ENCODE measurements around the gene THSD4.

The THSD4 gene

DNA sequence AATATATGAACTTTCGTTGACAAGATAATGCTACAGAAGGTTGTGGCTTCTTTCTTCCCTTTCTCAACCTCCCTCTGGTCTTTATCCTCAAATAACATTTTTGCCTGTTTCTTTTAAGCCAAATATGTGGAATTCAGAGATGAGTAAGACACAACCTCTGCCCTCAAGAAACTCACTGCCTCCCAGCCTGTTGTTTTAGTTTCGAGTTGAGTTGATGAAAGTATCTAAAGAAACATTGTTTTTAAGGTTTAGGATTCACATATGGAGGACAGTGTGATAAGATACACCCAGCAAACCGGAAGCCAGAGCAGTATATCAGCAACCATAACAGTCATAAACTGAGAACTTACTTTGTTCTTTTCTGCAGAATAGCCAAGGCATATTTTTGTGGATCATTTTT lies 218.6 kb downstream of the THSD4 start:
- no peak for DNase-seq

DNA sequence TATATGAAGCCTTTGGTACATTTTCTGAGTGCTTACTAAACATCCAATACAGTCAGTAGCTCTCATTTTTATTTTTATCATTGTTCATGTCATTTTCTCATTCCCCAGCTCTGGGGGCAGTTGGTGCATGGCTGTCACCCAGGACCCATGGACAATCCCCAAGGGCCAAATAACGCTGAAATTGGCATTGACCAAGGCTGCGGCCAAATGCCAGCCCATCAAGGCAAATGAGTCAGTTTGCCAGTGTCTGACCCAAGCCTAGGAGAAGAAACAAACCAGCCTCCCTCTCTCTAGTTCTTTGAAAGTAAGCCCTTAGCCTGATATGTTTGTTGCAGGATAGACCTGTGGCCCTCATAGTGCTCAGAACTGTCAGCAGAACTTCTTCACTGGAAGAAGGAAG lies 219.2 kb downstream of the THSD4 start:
- DNase-seq = no peak

DNA sequence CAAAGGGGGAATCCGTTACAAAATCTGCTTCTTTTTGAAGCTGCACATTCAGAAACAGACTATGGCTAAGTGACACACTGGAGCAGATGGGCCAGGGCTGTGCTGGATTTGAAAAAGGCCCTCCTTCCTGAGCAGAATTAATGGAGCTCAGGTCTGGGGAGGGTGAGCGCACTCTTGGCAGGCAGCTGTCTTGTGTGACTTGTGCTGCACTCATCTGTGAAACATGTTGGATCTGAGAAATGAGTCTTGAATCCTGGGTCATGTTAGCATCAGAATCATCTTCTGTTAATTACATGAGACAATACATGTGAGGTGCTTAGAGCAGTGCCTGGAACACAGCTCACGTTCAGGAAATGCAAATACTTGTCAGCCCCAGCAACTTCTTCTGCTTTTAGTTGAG lies 219.6 kb downstream of the THSD4 start:
- DNase-seq = no peak

DNA sequence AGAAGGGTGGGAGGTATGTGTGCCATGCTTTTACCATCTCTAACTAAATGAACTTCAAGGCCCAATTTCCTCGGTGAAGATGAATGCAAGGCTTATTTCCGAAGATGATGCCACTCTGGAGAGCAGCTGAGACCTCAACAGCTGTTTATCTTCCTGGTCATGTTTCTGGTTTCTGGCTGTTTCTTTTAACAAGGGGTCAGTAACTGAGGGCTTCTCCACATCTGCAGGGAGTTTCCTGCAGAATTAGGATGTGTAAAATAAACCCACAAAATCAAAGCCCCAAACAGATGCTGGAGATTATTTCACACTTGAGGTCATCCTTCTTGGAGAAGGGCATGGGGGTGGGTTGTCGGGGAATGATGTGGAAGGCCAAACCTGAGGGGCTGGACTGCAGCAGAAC lies 220.3 kb downstream of the THSD4 start:
- DNase-seq = no peak

DNA sequence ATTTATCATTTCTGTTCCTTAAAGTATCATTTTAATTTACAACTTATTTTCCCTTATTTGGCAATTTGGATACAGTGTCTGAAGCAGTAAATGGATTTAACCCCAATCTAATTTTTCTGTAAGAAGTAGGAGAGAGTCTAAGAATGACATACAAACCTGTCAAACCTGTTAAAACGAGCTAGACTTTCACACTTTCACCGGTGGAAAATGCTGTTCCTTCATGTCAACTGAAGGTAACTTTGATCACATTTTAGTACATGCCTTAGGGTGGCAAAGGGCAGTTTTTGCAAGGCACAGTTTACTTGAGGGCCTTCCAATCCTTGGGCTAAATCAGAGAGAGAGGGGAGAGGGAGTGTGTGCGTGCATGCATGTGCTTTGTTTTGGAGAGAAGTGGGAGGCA lies 221.4 kb downstream of the THSD4 start:
- DNase-seq = no peak

DNA sequence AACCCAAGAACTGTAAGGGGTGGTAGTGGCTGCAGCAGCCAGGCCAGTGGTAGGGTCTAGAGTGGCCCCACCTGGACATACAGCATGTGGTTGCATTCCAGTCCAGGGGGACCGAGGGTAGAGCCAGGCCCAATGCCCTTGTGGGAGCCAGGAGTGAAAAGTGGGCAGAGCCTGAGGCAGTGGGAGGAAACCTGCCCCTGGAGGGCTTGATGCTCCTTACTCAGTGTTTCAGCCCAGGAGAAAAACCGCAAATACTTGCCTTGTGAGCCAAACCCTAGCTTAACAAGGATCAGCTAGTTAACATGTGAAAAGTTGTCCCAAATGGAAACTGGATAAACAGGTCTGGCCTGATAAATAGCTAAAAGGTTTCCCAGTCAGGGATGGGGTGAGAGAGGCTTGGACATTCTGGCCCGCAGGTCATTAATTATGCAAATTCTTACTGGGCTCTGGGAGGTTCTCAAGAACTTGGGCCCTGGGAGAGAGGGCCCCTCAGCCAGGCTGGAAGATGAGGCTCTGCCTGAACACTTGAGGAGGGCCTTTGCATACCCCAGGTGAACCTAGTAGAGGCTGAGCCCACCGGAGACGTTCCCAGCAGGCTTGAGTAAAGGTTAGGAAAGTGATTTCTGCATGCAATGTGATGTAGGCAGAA lies 222.1 kb downstream of the THSD4 start:
- DNase-seq = no peak

DNA sequence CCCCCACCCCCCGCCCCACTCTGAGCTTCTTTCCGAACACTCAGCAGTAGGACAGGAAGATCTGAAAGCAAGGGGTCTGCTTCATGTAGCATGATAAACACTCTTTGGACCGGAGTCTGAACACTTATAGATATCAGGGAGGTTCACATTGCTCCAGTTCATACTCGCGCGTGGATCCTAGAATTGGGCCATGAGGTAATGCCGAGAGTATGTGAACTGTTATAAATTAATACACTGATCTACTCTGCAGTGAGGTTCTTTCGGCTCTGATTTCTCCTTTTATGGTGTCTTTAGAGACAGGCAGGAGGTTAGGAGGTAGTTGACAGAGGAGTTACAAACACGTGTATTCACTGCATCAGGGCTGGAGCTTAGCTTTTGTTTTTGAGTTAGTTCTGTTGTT lies 223.0 kb downstream of the THSD4 start:
- no peak for DNase-seq

DNA sequence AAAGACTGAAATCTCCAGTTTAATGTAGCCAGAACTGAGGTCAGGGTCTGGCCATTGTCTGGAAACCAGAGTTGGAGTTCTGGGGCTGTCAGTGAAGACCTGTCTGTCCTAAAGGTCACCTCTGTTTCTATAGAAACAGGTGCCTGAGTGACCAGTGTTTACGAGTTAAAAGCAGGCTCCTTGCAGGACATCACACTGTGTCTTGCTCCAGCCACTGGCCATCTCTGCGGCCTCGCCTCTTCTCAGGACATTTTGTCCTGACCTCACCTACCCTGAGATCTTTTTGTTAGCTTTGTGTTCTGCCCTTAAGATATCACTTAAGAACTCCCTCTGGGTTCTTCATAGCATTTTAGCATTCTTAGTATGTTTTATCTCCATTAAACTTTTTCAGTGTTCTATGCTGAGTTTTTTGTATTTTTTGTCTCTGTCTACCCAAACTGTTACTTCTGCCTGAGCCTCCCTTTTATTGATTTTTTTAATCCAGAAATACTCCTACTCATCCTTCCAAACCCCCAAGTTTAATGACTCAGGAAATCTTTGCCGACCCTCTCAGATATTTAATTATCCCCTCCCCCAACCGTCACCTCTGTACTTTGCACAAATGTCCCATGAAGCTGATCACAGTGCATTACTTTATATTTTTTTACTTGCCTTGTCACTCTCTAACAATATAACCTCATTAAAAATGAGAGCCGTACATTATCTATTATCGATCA lies 223.7 kb downstream of the THSD4 start:
- DNase-seq = no peak

DNA sequence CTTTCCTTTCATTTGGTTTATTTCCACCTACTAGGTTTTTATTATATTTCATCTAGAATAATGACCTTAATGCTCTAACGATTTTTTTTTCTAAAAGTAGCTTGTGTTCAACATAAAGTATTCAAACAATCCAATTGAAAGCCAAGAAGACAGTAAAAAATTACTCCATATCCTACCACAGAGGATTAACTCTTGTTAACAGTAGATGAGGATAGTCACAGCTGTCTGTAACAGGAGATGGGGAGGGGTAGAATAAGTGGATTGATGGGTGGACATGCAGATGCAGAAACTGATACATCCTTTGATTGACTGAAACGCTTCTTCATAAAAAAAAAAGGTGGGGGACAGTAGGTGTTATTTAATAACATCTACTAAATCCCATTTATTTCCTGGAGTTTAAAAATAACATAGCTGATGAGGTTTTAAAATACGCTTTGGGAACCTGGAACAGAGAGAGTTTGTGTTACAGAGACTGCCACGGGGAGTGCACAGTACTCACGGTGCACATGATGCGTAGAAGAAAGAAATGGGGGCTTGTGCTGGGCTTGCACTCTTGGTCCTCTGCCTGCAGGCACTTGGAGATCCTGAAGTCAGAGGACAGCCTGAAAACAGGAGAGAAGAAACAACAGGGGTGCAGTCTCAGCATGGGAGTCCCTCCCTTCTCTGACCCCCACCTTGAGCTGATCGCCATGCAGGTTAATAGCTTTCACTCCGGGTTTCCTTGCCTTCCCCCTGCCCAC lies 226.7 kb downstream of the THSD4 start:
- DNase-seq = no peak

DNA sequence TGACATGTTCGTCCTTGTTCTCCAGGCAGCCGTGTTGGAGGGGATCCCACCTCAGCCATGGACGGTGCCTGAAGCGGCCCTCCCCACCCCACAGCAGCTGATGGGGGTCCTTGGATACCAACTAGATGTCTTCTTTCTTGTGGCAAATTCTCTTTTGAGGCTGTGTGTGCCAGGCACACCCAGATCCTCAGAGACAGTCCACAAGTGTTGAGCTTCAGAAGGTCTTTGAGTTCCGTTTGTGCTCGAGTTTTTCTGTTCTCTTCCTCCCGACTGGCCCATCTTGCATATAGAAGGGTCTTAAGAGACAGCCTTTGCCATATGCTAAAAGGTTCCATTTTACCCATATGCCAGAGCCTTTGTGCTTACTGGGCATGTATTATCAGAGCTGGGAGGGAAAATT lies 227.4 kb downstream of the THSD4 start:
- DNase-seq = no peak

DNA sequence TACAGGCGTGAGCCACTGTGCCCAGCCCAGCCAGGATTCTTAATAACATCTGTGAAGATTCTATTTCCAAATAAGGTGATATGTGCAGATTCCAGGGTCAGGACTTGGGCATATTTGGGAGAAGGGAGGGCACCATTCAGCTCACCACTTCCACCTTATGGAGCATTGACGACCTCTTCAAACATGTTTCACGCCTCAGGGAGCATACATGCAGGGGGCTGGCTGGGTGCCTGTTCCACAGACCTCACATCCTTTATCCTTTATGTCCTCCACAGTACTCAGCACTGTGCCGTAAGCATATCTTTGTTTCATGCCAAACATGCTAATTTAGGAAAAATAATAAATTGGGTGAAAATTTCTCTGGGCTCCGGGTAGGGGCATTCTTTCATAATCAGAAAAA lies 229.0 kb downstream of the THSD4 start:
- DNase-seq = no peak

DNA sequence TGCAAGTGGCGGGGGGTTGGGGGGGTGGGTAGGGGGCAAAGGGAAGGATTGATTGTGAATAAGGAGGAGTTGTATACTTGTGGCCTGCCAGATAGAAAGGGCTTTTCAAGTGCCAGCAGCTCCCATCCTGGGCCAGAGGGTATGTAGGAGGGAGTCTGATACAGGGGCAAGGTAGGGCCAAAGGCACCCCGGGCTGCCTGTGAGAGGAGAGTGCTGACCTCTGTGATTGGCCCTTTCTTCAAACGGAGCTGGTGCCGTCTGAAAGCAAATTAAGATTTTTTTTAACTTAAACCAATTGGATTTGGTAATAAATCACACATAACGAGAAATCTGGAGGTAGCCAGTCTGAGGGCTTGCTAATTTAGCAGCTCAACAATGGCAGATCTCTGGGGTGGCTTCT lies 229.9 kb downstream of the THSD4 start:
- no peak for DNase-seq

DNA sequence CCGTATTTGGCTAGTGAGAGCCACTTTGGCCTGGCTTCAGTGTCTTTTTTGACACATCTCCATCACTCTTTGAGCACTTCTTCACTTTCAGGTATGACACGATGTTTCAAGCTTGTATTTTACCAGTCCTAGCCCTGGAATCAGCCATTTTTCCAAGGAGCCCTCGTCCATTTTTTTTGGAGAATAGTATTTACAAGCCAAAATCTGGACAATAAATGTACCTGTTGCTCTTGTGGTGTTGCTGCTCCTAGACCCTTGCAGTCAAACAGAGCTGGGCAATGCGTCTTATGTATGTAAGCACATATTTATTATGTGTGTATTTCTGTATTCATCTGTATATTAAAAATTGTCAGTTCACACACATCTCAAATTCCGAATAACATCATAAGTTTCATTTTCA lies 231.2 kb downstream of the THSD4 start:
- no peak for DNase-seq

DNA sequence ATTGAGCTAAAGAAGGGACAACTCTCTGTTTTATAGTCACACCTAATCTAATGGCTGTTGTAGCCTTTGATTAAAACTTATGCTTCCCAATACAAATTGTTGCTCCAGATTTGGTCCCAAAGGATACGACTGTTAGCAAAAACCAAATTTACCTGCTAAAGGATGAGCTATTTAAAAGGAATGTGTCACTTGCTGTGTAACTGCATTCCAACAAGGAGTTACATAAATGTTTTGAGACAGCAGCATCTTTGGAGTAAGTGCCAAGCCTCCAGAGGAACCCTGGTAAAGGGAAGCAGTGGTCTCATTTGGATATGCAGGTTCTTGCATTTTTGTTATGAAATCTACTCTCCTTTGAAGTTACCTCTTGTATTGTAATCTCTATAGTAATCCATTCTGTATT lies 233.3 kb downstream of the THSD4 start:
- DNase-seq = no peak

DNA sequence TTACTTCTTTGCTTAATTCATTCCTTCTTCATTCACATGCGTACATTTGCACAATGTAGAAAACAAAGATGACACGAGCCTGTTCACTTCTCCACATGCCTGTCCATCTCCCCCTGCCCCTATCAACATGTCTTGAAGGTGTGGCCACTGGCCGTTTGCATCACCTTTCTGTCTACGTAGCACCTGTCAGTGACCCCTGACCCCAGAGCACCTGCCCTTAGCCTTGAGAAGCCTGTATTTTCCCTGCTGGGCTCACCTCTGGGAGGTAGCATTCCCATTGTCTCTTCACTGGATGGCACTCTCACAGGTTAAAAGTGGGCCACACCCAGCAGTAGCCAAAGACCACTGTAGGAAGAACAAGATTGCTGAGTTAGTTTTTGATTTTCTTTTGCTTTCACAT lies 234.1 kb downstream of the THSD4 start:
- no peak for DNase-seq

DNA sequence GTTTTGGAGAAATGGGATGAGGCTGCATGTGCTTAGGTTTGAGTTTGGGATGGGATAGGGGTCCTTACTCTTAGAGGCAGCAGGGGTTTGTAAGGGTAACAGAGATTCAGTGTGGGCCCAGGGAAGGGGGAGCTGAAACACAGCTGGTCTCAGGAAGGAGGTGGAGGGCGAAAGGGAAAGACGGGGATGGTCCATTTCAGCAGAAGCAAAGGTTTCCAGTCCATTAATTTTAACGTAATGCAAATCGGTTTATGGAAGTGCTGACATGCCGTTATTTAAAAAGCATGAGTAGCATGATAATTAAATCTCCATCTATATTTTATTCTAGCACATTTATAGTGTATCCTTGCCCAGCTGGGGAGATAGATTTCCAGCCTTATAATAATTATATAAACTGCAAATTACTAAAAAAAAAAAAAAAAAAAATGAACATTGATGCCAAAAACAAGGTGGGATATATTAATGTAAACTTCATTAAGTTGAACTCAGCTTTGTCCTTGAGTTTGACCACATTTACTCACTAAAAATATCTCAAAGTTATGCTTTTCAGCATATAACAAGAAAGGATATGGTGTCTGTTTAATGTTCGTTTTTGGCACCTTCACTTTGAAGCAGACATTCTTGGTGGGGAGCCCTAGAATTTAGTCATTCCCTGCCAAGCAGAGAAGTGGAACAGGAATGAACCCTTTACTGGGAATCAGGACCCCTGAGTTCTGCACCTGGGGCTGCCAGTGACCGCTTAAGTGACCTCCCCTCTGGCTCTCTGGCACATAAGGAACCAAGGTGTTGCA lies 234.7 kb downstream of the THSD4 start:
- no peak for DNase-seq

DNA sequence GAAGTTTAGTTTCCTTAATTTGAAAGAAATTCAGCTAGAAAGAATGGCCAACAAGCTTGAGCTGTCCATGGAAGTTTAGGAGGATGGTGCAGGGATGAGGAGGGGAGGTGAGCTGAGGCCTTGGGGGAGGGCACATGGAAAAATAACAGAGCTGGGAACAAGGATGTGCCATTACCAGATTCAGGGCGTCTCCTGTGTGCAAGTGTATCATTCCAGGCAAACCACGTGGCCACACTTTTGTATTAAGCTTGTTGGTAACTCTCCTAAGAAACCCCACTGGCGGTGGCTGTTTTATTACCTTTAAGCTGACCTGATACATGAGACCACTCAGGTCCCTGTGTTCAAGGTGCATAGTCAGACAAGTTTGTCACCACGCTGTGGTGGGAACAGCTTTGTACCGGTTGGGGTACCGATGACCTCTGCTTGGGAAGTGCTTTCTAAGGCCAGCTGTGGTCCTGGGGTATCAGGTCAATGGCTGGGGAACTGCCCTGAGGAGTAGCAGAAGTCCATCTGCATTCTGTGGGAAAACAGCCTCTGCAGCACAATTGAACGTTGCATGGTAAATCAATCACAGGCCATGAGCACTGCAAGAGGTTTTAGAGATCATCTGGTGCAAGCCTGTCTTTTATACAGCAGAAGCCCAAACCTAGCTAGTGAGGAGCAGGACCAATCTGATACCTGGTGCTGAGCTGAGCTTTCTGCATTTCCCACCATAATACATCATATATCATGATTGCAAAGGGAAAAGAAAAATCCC lies 235.5 kb downstream of the THSD4 start:
- no peak for DNase-seq

DNA sequence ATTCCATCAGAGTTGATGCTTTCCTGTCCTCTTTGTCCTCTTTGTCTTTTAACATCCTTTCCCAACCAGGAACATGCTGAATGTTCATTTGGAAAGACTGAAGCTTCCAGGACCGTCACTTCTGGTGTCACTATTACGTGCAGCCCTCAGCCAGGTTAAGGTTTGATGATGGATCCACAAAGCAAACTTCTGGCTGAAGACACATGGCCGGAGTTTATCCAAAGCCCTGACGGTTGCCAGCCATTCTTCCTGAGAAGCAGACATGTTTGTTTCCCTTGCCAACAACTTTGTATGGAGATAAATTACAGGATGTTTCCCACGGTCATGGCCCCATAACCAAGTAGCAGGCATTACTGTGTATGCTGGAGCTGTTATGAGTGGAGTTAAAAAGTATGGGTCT lies 236.9 kb downstream of the THSD4 start:
- no peak for DNase-seq

DNA sequence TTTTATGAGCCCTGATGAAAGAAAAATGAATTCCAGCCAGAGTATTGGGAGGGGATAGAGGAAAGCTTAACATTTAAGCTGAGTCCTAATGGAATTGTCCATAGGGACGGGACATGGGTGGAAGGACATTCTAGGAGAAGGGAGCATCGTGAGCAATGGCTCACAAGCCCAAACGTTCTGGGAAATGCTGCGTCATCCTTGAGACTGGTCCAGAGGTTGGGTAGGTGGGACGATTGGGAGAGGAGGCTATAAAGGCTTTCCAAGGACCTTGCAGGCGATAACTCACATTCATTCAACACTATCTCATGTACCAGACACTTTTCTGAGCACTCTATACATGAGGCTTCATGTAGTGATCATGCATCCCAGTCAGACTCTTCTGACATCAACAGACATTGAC lies 237.5 kb downstream of the THSD4 start:
- DNase-seq = no peak

DNA sequence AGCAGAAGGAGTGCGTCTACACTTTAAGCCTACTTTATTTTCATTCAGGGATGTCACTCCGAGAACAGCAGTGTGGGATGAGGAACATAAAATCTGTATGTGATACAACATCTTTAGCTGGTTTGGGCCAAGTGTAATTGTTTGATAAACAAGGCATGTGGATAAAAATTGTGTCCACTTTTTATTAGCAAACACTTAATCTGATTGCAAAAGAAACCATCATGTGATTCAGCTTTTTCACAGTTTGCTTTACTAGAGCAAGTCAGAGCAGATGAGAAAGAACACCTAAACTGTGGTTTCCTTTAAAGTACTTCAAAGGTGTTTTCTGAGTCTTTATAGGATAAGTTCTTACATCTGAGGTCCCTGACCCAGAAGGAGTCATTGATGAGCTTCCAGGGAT lies 237.9 kb downstream of the THSD4 start:
- DNase-seq = no peak

DNA sequence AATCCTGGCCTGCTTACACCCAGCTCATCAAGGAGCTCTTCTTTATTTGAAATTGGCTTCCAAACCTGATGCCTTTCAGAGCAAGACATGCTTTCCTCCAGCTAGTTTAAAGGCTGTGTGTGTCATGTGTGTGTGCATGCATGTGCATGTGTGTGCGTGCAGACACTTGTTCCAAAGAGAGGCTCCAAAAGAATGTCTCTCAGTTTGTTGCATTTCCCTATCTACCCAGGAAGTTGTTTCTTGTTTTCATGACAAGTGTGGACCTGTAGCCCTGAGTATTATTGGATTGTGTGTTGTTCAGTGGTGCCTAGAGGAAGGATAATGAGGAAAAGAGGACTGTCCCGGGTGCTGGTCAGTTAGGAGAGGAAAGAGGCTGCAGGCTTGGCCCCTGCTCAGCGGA lies 240.0 kb downstream of the THSD4 start:
- DNase-seq = no peak

DNA sequence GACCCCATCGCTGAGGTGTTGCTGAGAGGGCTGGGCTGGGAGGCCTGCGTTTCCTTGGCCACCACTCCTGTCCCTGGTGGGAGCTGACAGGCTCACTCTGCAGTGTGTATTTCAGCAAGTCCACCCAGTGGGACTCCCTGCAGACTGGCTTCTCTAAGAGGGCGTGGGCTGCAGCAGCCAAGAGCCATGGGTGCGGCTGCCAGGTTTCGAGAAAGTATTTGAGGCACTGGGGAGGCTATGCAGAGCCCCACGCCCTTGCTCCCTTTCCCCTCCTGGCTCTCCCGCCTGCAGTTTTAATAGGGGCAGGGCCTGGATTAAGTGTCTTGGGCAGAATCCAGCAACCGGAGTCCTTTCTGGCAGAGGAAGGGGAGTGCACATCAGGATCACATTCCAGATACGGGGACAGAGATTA lies 242.1 kb downstream of the THSD4 start:
- DNase-seq = no peak

DNA sequence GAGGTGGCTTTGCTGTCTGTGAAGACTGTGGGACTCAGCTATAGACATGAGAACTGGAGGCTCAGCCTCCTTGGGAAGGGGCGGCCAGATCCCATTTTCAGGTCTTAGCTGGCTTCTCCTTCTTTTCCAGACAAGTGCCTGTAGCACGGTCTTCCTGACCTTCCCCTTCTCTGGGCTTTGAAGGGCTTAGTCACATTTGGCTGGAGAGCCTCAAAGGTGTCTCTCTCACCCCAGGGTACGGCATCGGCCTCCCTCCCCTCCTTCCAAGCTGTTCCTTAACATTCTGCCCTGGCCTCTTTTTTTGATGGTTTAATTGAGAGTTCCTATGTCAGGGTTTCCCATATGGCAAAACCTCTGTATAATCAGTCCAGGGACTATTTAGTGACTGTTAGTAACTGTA lies 242.7 kb downstream of the THSD4 start:
- DNase-seq = no peak

Measured in Kasumi-1 (cell line).